Mononuclear cell (primary cell): ENCODE results near the gene TMEM186. TPM values are rescaled to one million over a fixed set of nuclear protein-coding genes. Genes with fewer than 3 reads are reported as not detected.
"Not testable (repeated sequence)": the region's sequence is repeated elsewhere in the genome, so short reads cannot be mapped to it uniquely, and the experiment has no call there.

Source experiments
- H3K27me3 ChIP-seq: 2 replicates; pipeline ENCODE4 v1.6.0; 2011; ENCODE audit warnings: low read length, control low read depth; ENCODE audit not compliant: insufficient read depth
- H3K4me1 ChIP-seq: 2 replicates; pipeline ENCODE4 v1.5.1; 2011; ENCODE audit warnings: mild to moderate bottlenecking, low read length, control low read depth; ENCODE audit not compliant: insufficient read depth
- H3K4me3 ChIP-seq: 2 replicates; pipeline ENCODE4 v1.5.1; 2011; ENCODE audit warnings: mild to moderate bottlenecking, low read length, moderate library complexity
- H3K9me3 ChIP-seq: 2 replicates; pipeline ENCODE4 v1.5.1; 2011; ENCODE audit warnings: low read depth, mild to moderate bottlenecking, control low read depth, low read length
- total RNA-seq: library from RNA; depleted of rRNA; stranded (reverse); fragments of >200 nt; gene quantifications from one replicate; pipeline ENCODE4 v1.2.3, GENCODE V29; 2012

Gene TMEM186
- total RNA-seq, 1 donor, result 1.3 TPM

DNA sequence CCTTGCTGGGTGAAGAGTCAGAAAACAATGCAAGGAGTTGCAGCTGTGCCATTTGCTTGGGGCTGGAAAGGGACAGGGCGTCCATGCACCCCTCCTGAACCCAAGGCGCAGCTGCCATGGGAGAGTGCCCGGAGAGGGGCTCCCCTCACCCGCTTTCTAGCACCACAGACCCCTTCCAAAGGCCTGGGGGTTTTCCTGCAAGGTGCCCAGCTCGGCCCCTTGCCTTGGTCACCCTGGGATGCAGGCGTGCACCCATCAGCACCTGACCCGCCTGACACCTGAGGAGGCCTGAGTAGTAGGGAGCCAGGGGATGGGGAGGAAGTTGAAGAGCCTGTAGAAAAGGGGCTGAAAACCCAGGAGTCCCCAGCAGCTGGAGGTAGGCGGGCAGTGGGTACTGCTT lies 30.3 kb downstream of the TMEM186 start:
- Histone ChIP-seq H3K27me3 (no peaks in the 10 kb centered on the region), H3K4me1 (no peaks in the 10 kb centered on the region), H3K4me3 (no peak overlapping the region), H3K9me3 (no peaks in the 10 kb centered on the region)

DNA sequence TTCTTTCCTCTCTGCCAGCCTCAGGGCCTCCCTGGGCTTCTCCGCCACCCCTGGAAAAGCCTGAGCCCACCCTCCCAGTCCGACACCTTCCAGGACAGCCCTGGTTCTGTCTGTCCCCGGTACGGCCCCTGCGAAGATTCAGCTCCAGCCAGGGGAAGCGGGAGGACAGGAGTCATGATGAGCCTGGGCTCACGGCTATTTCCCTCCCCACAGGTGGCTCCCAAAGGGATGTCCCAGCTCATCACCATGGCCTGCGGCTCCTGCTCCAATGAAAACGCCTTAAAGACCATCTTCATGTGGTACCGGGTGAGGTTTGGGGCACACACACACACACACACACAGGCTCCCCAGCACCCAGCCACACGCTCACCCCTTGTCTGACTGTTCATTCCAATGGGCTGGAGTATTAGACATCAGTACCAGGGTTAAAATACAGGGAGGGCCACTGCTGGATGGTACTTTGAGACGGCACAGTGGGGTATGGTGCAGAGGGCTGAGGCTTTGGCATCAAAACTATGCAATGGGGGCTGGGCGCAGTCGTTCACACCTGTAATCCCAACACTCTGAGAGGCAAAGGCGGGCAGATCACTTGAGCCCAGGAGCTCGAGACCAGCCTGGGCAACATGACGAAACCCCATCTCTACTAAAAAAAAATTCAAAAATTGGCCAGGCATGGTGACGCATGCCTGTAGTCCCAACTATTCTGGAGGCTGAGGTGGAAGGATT lies 32.8 kb downstream of the TMEM186 start:
- Histone ChIP-seq H3K4me1 (no peaks in the 10 kb centered on the region), H3K27me3 (no peaks in the 10 kb centered on the region), H3K4me3 (no peak overlapping the region), H3K9me3 (no peaks in the 10 kb centered on the region)

GRCh38 chr16:8763899-8764298 lies 33.5 kb downstream of the TMEM186 start:
- Histone ChIP-seq H3K4me1 (no peaks in the 10 kb centered on the region), H3K27me3 (no peaks in the 10 kb centered on the region), H3K4me3 (no peak overlapping the region), H3K9me3 (no peaks in the 10 kb centered on the region)

- Histone ChIP-seq H3K4me1 (no peaks in the 10 kb centered on the region), H3K9me3 (no peaks in the 10 kb centered on the region), H3K4me3 (no peak overlapping the region), H3K27me3 (no peaks in the 10 kb centered on the region)
These were observed 34.4 kb downstream of the TMEM186 start for GRCh38 chr16:8763083-8763482.

DNA sequence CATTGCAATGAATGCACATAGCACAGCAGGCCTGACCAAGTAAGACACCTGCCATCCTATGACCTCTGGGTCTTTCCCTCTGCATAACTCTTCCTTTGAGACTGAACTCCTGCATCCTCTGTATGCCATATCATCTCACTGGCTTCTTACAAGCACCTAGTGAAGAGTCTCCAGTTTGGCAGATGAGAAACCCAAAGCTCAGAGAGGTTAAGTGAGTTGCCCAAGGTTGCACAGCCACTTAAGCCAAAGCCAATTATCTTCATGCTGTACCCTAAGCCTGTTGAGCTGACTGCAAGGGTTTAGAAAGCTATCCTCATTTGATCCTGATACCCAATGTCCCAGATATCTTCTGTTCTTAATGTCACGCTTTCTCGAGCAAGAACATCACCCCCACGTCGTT lies 35.2 kb downstream of the TMEM186 start:
- Histone ChIP-seq H3K27me3 (no peaks in the 10 kb centered on the region), H3K9me3 (no peaks in the 10 kb centered on the region), H3K4me3 (no peak overlapping the region), H3K4me1 (no peaks in the 10 kb centered on the region)

DNA sequence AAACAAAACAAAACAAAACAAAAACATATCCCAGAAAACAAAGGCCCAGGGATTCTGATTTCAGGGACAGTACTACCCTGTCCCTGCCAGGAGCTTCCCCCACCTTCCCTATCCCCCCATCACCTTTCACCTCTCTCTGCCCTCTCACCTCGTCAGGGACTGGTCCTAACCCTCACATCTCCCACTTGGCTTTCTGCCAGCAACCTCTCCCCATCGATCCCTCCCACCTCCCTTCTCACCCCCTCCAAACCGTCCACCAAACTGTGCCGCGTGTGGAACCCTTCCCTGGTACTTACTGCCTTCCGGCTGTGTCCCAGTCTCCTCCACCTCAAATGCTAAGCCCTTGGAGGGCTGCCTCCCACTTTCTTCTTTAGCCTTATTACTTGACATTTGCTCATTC lies 36.4 kb downstream of the TMEM186 start:
- Histone ChIP-seq H3K9me3 (no peaks in the 10 kb centered on the region), H3K4me1 (no peaks in the 10 kb centered on the region), H3K4me3 (no peak overlapping the region), H3K27me3 (no peaks in the 10 kb centered on the region)

- Histone ChIP-seq H3K27me3 (no peaks in the 10 kb centered on the region), H3K4me1 (no peaks in the 10 kb centered on the region), H3K4me3 (no peak overlapping the region), H3K9me3 (no peaks in the 10 kb centered on the region)
These were observed 37.4 kb downstream of the TMEM186 start for GRCh38 chr16:8760021-8760420.

GRCh38 chr16:8758022-8758421 lies 39.4 kb downstream of the TMEM186 start:
- Histone ChIP-seq H3K9me3 (no peaks in the 10 kb centered on the region), H3K27me3 (no peaks in the 10 kb centered on the region), H3K4me1 (no peaks in the 10 kb centered on the region), H3K4me3 (no peak overlapping the region)

- H3K9me3 ChIP-seq, result no peaks in the 10 kb centered on the region
- H3K27me3 ChIP-seq, result no peaks in the 10 kb centered on the region
- H3K4me1 ChIP-seq, result no peaks in the 10 kb centered on the region
- H3K4me3 ChIP-seq, result no peak overlapping the region
These were observed 40.7 kb downstream of the TMEM186 start for GRCh38 chr16:8756755-8757154.

DNA sequence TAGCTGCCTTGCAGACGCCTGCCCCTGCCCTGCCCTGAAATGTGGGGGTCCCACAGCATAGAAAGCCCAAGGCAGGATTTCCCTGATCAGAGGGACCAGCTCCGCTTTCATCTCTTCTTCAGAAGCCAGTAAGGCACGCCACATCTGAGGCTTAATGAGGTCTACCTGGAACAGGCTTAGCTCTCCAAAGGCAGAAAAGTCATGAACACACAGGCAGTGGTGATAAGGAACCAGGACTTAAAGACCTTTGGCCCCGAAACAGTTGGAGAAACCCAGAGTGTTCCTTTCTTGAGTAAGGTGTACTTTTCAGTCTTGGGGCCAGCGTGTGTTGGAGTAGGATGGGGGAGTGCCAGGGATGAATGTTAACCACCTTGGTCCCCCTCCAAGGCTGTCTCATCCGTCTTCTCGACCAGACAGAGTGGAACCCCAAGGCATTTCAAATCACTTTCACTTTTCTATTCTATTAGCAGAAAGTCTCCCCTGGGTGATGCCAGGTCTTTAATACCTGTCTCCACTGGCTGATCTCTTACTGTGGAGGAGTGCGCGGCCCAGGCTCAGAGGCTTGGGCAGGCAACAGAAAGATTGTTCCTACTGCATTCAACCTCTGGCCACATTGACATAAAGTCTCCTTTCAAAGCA lies 43.9 kb downstream of the TMEM186 start:
- peaks cover 3% of the 10 kb centered on the region for H3K4me1 ChIP-seq

GRCh38 chr16:8752706-8753105 lies 44.7 kb downstream of the TMEM186 start:
- Histone ChIP-seq H3K4me3 (no peak overlapping the region), H3K9me3 (no peaks in the 10 kb centered on the region), H3K4me1 (peaks cover 3% of the 10 kb centered on the region), H3K27me3 (no peaks in the 10 kb centered on the region)

More for the DNA sequence above, 43.9 kb downstream of the TMEM186 start:
- Histone ChIP-seq H3K4me3 (no peak overlapping the region), H3K27me3 (no peaks in the 10 kb centered on the region), H3K9me3 (no peaks in the 10 kb centered on the region)

GRCh38 chr16:8751481-8752311 lies 45.7 kb downstream of the TMEM186 start:
- Histone ChIP-seq H3K4me3 (no peak overlapping the region), H3K4me1 (peaks cover 3% of the 10 kb centered on the region), H3K9me3 (no peaks in the 10 kb centered on the region), H3K27me3 (no peaks in the 10 kb centered on the region)

- not testable (repeated sequence) for H3K4me3 ChIP-seq, H3K9me3 ChIP-seq, H3K27me3 ChIP-seq, H3K4me1 ChIP-seq
These were observed 48.5 kb downstream of the TMEM186 start for GRCh38 chr16:8748944-8749343.
